SW 1271 (cell line): ENCODE results near the gene PFDN2.
A peak's percentile ranks its signal among the peaks of the same experiment; 100 is the strongest.

Experiments used
- DNase-seq, 2 experiments: peaks; one replicate each; lab custom pipeline; 2025; lab: John Stamatoyannopoulos, UW

Gene PFDN2, protein sequence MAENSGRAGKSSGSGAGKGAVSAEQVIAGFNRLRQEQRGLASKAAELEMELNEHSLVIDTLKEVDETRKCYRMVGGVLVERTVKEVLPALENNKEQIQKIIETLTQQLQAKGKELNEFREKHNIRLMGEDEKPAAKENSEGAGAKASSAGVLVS

GRCh38 chr1:161117759-161118581 is at the start of gene PFDN2, which contains the start of gene NIT1:
TSS of gene PFDN2 (minus strand) at chr1:161118037. CDS start at chr1:161118026, 11 bp downstream.
TSS of gene NIT1 (plus strand) at chr1:161118105. CDS start at chr1:161118177, 72 bp downstream.
- DNase-seq = peak; percentile 50 to 70

GRCh38 chr1:161166669-161167548 is 49.1 kb upstream of the PFDN2 start:
- no peak for DNase-seq

DNA sequence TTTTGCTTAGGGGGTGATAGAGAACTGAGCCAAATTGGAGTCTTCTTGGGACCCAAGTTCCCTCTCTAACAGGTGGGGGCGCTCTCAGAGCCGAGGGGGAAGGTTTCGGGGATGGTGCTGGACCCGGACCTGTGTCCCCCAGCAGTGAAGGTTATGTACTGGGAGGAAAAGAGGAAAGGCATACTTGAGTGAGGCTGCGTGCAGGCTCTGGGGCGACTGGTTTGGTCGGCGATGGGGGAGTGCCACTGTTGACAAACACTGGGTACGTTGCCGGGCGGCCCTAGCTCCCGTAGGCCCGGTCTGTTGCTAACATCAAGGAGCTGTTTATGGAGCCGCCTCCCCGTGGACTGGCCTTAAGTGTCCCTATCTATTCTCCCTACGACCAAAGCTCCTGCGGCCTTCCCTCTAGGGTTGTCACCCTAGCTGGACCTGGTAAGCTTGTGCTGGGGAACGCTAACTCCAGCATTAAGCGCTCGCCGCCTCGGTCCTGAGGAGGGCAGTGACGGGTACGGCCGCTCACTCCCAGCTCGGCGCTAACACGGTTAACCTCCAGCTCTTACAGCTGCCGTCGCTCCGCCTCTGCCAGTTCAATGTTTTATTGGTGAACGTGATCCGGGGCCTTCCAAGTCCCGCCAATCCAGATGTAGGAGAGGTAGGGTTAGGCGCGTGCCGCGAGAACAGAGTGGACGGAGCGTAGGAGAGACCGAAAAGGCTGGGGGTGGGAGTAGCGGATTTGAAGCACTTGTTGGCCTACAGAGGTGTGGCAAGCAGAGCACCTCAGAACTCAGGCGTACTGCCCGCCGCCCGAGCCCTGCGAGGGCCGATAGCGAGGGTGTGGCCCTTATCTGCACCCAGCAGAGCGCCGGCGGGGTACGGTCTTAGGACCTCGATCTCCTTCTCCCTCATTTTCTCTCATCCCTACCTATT is 48.2 kb upstream of the PFDN2 start, which contains the start of gene PPOX:
PPOX (plus strand) TSS at position 685 of the 927 bp plus-strand sequence. CDS start 422 bp downstream, outside the sequence.
- peak; percentile 88 to 93 for DNase-seq

- no peak for DNase-seq
These were observed 47.2 kb upstream of the PFDN2 start for GRCh38 chr1:161164901-161165610.

- no peak for DNase-seq
These were observed 46.0 kb upstream of the PFDN2 start for GRCh38 chr1:161163793-161164192.

GRCh38 chr1:161162806-161163205 is 45.0 kb upstream of the PFDN2 start:
- DNase-seq = no peak

DNA sequence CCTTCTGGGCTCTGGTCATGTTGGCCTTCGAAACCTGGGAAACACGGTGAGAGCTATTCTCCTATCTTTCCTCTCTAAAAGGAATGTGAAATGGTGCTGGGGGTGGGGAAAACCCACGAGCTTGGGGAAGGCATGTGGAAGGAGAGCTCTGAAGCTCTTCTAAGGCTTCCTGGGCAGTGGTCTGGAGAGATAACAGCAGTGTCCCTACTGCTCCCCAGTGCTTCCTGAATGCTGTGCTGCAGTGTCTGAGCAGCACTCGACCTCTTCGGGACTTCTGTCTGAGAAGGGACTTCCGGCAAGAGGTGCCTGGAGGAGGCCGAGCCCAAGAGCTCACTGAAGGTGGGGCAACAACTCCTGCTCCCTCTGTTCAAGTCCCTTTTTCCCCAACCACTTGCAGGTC is 44.2 kb upstream of the PFDN2 start:
- no peak for DNase-seq

DNA sequence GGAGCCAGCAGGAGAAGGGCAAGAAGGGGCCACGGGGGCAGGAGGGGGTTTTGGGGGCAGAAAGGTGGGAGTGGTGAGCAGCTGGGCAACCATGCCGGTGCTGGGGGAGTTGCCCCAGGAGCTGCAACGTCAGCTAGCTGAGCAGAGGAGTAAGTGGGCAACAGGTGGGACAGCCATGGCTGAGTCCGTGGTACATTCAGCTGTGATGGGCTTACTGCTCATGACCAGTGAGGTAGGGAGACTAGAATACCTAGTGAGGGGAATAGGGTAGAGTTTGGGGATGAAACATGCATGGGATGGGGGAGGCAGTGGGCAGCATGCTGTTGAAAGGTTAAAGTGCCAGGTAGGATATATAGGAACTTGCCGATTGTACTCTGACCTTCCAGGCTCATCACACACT is 43.8 kb upstream of the PFDN2 start:
- no peak for DNase-seq

DNA sequence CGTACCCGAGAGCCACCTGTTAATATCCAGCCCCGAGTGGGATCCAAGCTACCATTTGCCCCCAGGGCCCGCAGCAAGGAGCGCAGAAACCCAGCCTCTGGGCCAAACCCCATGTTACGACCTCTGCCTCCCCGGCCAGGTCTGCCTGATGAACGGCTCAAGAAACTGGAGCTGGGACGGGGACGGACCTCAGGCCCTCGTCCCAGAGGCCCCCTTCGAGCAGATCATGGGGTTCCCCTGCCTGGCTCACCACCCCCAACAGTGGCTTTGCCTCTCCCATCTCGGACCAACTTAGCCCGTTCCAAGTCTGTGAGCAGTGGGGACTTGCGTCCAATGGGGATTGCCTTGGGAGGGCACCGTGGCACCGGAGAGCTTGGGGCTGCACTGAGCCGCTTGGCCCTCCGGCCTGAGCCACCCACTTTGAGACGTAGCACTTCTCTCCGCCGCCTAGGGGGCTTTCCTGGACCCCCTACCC is 42.9 kb upstream of the PFDN2 start:
- DNase-seq = no peak

GRCh38 chr1:161159913-161160243 is 42.0 kb upstream of the PFDN2 start:
- no peak for DNase-seq

DNA sequence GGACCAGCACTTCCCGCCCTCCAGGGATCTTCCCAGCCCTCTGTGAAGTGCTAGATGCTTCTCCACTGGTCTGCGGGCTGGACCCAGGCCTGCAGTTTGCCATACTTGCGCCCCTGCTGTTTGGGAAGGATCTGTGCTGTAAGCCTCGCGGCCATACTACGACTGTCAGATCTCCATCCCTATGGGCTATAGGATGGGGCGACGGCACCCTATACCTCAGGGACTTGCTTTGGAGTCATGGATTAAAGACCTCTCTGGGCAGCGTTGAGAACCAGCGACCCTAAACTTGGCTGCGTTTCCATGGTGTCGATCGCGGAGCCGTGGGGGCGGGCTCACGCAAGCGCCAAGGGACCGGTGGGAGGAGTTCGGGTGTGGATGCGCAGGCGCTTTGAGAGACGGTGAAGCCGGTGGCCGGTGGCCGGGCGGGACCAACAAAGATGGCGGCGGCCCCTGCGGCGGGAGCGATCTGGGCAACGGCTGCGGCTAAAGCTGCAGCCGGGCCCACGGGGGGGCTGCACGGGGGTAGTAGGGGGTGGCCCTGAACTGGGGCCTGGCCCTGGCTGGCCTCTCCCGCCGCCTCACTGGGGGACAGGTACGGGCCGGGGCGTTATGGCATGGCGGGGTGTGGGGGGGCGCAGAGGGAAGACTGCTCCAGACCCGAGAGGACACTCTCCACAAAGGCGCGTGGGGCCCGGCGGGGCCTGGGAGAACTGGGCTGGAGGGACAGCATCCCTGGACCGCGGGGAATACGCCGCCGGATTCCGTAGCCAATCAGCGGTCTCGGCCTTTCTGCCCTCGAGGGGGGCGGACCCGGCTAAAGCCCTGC is 41.5 kb upstream of the PFDN2 start, which contains the start of gene USP21:
USP21 (plus strand) TSS at position 414 of the 826 bp plus-strand sequence. CDS start 1,141 bp downstream, outside the sequence.
- DNase-seq = peak; percentile 48 to 81

- DNase-seq = no peak
These were observed 40.6 kb upstream of the PFDN2 start for GRCh38 chr1:161158316-161159010.

- no peak for DNase-seq
These were observed 40.0 kb upstream of the PFDN2 start for GRCh38 chr1:161157867-161158266.

DNA sequence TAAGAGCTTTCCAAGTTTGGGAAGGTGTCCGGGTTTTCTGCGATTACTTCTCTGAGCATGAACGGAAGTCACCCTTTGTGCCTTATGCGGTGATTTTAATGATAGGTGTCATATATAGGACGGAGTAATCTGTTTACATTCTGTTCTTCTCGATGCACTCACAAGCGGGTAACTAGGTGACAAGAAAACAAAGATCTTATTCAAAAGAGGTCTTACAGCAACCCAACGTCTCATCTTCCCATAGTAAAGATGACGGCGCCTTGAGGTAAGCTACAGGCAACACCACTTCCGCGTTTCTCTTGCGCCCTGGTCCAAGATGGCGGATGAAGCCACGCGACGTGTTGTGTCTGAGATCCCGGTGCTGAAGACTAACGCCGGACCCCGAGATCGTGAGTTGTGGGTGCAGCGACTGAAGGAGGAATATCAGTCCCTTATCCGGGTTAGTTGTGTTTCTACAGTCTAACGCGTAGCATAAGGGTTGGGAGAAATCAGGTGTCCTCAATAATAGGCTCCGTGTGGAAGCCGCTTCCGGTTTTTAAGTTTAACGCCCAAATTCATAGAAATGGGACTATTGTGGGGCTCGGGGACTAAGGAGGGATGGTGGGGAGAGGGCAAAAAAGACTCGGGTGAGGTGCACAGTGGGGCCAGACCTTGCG is 36.0 kb upstream of the PFDN2 start, which contains the start of gene UFC1:
UFC1 (plus strand) TSS at position 297 of the 656 bp plus-strand sequence; CDS start at position 317, 20 bp downstream.
- DNase-seq = peak; percentile 49 to 78

- DNase-seq = no peak
These were observed 35.3 kb upstream of the PFDN2 start for GRCh38 chr1:161153176-161153575.

DNA sequence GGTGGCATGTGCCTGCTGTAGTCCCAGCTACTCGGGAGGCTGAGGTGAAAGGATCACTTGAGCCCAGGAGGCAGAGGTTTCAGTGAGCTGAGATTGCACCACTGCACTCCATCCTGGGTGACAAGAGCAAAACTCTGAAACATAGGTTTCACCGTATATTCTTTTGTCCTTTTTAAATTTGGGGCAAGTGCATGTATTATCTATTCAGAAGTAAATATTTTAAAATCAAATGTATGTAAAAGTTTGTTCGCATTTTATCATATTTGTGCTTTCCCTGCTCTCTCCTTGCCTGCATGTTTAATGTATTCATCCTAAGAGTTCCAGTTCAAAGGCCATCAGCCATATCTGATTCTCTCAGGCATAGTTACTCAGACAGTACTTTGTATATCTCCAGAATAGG is 28.0 kb upstream of the PFDN2 start:
- no peak for DNase-seq

DNA sequence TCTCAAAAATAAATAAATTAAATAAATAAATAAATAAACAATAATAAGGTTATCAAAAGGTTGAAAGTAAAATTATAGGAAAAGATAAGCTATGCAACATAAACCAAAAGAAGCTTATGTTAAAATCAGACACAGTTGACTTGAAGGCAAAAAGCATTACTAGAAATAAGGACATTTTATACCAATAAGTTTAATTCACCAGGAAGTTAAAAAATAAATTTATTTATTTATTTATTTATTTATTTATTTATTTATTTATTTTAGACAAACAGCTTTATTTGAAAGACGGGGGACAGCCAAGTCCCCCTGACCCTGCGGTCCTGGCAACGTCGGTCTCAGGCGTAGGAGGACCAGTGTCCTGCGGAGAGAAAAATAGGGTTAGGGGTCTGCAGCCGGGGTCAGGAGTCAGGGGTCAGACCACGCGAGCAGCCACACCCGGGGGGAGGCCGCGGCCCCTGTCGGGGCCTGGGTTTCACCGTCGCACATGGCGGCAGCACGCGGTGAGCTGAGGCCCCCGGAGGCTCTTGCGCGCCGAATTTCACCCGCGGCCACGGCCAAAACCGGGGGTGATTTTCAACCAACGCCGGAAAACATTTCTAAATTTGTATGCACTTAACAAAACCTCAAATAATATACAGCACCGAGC is 23.0 kb upstream of the PFDN2 start:
- DNase-seq = no peak

DNA sequence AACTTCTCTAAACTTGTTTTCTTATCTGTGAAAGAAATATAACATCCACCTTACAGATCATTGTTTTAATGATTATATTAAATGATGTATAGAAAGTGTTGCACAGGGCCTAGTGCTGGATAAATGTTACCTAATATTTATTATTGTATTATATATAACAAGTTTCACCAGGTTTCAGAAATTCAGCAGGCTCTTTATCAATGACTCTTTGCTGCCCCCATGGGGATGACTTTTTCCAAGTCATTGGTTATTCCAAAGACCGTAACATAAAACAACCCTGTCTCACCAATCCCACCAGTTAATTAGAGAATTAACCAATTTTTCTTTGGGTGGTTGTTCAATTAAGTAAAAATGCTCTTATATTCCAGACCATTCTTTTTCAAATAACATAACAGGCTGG is 21.9 kb upstream of the PFDN2 start:
- DNase-seq = peak in 1 of 2 experiments; percentile 24
